ENCODE results near the gene CSF1.

CSF1 gene

DNA sequence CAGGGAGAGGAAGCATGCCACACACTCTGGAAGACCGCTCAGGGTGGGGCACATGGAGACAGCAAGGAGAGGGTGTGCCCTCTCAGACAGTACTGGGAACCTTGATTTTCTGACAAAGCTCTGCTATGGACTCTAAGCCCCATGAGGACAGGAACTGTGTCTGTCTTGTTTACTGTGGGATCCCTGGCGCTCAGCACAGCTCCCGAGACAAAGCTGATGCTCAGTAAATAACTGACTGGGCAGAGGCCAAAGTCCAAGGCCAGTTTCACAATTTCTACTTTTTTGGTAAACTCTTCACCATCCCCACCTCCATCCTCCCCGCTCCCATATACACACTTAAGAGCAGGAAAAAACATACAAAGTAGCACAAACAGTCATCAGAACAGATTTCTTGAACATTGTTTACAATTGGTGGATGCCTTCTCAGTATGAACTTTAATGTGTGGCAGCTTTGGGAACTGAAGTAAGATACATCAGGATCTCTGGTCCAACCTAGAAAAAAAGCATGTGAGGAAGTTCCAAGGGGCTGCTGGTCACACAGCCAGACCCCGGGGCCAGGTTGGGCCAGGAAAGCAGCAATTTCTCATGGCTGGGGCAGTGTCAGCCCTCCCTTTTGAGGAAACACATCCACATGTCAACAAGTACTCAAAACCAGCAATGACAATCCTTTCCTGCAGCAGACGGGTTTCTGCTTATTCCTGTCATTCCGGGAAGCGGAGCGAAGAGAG is 68.3 kb downstream of the CSF1 start:
- TF ChIP-seq CTCF (IDR thresholded peaks at IDR 0.05; ENCODE audit: insufficient read depth, missing control alignments), result no peak
- DNase-seq (ENCODE audit: insufficient read length, low spot score), result no peak
- FAIRE-seq, result no peak

GRCh38 chr1:109979489-109980091 is 68.9 kb downstream of the CSF1 start:
- TF ChIP-seq CTCF (IDR thresholded peaks at IDR 0.05; ENCODE audit: insufficient read depth, missing control alignments), result no peak
- no peak for DNase-seq (ENCODE audit: insufficient read length, low spot score)
- FAIRE-seq, result no peak
